Measurements from ENCODE around the gene DAP3. TPM values are rescaled to one million over a fixed set of nuclear protein-coding genes. Genes with fewer than 3 reads are reported as not detected.

The DAP3 gene
- total and polyA plus RNA-seq, 2 of the 13 experiments (the other 11 are each of a cell fraction or from before 2014, with no cell fraction given), result 129 to 133 TPM

- no peaks in the 10 kb centered on the region for H4K20me1 ChIP-seq (ENCODE audit: insufficient read depth, low read length)
- H3K9me3 ChIP-seq (ENCODE audit: low read length), result no peaks in the 10 kb centered on the region
- ChIA-PET POLR2A (no interaction called here), CTCF (ENCODE audit: low intra/inter-chr PET ratio, low total read pairs) (no interaction called here)
- H3K27ac ChIP-seq (ENCODE audit: extremely low read length, insufficient read depth, low read length), result no peak overlapping the region
- intact Hi-C loops (cut with micrococcal nuclease; ENCODE audit: unreplicated experiment) (no loop called here), in situ Hi-C loops (cut with HindIII; ENCODE audit: extremely low pct_ligation_motif_present, low pct_unique_long_range_greater_than_20kb) (no loop called here)
- no peaks in the 10 kb centered on the region for H3K27me3 ChIP-seq (ENCODE audit: control insufficient read depth in 1 of 2, insufficient read depth in 2 of 2, low read length in 2 of 2)
- peaks cover 83% of the 10 kb centered on the region for H3K4me1 ChIP-seq (ENCODE audit: insufficient read depth, low read length)
- no peak overlapping the region for H3K9ac ChIP-seq (ENCODE audit: insufficient read depth, low read depth, low read length)
- H2AFZ ChIP-seq (ENCODE audit: low read length), result no peak overlapping the region
- no TSS peak for BruUV-seq (replicated peaks)
- TF ChIP-seq HDAC6 (IDR thresholded peaks at IDR 0.05; ENCODE audit: low read depth, low read length) (no peak), ZNF44 (CRISPR knock-in tag; IDR thresholded peaks at IDR 0.05) (no peak), SP2 (CRISPR knock-in tag; IDR thresholded peaks at IDR 0.05) (no peak), FOXK2 (IDR thresholded peaks at IDR 0.05) (no peak), TRIM22 (IDR thresholded peaks at IDR 0.05) (no peak), ATF7-NPFF (CRISPR knock-in tag; IDR thresholded peaks at IDR 0.05; ENCODE audit: low read depth) (no peak), TARDBP (CRISPR knock-in tag; IDR thresholded peaks at IDR 0.05) (no peak), ZNF652 (CRISPR knock-in tag; IDR thresholded peaks at IDR 0.05; ENCODE audit: borderline replicate concordance, low read depth) (no peak), ATAD3A (CRISPR knock-in tag; IDR thresholded peaks at IDR 0.05) (no peak)
- ATAC-seq (no peak), DNase-seq (ENCODE audit: low spot score) (no peak), FAIRE-seq (no peak)
- no peak overlapping the region for H3K4me3 ChIP-seq (replicated peaks in 1 of 3; ENCODE audit: insufficient read depth in 1 of 3, low read depth in 2 of 3, low read length in 3 of 3)
- H3K4me2 ChIP-seq (ENCODE audit: low read depth, low read length), result no peak overlapping the region
- peaks cover 84% of the 10 kb centered on the region for H3K79me2 ChIP-seq (ENCODE audit: insufficient read depth, low read length)
- peaks cover 3 to 8% of the 10 kb centered on the region in 2 experiments; a peak in 2 of 5 replicates for H3K36me3 ChIP-seq (replicated peaks in 1 of 2; ENCODE audit: control insufficient read depth in 1 of 2, insufficient read depth in 2 of 2, low read length in 2 of 2)
These were observed 7.6 kb downstream of the DAP3 start for GRCh38 chr1:155696524-155696923.

GRCh38 chr1:155697046-155697445 lies 8.2 kb downstream of the DAP3 start:
- no TSS peak for BruUV-seq (replicated peaks)
- H3K79me2 ChIP-seq (ENCODE audit: insufficient read depth, low read length), result peaks cover 80% of the 10 kb centered on the region
- in situ Hi-C loops (cut with HindIII; ENCODE audit: extremely low pct_ligation_motif_present, low pct_unique_long_range_greater_than_20kb), result no loop called here
- TF ChIP-seq NR1H2 (CRISPR knock-in tag; IDR thresholded peaks at IDR 0.05; ENCODE audit: borderline replicate concordance, low read depth), result no peak
- TF ChIP-seq FOXJ3 (CRISPR knock-in tag; IDR thresholded peaks at IDR 0.05; ENCODE audit: borderline replicate concordance), result no peak
- no peak for TF ChIP-seq MYPOP (CRISPR knock-in tag; IDR thresholded peaks at IDR 0.05)
- no peak for TF ChIP-seq SRSF9 (IDR thresholded peaks at IDR 0.05; ENCODE audit: borderline replicate concordance, insufficient read depth, low read depth, low read length, poor library complexity, severe bottlenecking)
- no peak for TF ChIP-seq IRF9 (CRISPR knock-in tag; IDR thresholded peaks at IDR 0.05; ENCODE audit: borderline replicate concordance)
- TF ChIP-seq ESRRA (CRISPR knock-in tag; IDR thresholded peaks at IDR 0.05; ENCODE audit: low read depth), result no peak
- no peak for TF ChIP-seq ZNF468 (CRISPR knock-in tag; IDR thresholded peaks at IDR 0.05)
- CTCF ChIA-PET (ENCODE audit: low intra/inter-chr PET ratio, low total read pairs), result no interaction called here
- H3K4me2 ChIP-seq (ENCODE audit: low read depth, low read length), result no peak overlapping the region
- intact Hi-C loops (cut with micrococcal nuclease; ENCODE audit: unreplicated experiment), result no loop called here
- peaks cover 2 to 4% of the 10 kb centered on the region in 2 experiments; a peak in 2 of 5 replicates for H3K36me3 ChIP-seq (replicated peaks in 1 of 2; ENCODE audit: control insufficient read depth in 1 of 2, insufficient read depth in 2 of 2, low read length in 2 of 2)
- DNase-seq (ENCODE audit: low spot score) (no peak), ATAC-seq (no peak), FAIRE-seq (no peak)
- no peaks in the 10 kb centered on the region for H3K27me3 ChIP-seq (ENCODE audit: control insufficient read depth in 1 of 2, insufficient read depth in 2 of 2, low read length in 2 of 2)
- H2AFZ ChIP-seq (ENCODE audit: low read length), result no peak overlapping the region
- no peaks in the 10 kb centered on the region for H4K20me1 ChIP-seq (ENCODE audit: insufficient read depth, low read length)
- POLR2A ChIA-PET, result no interaction called here
- H3K27ac ChIP-seq (ENCODE audit: extremely low read length, insufficient read depth, low read length), result no peak overlapping the region
- H3K4me1 ChIP-seq (ENCODE audit: insufficient read depth, low read length), result peaks cover 77% of the 10 kb centered on the region
- no peak overlapping the region for H3K9ac ChIP-seq (ENCODE audit: insufficient read depth, low read depth, low read length)
- H3K9me3 ChIP-seq (ENCODE audit: low read length), result no peaks in the 10 kb centered on the region
- H3K4me3 ChIP-seq (replicated peaks in 1 of 3; ENCODE audit: insufficient read depth in 1 of 3, low read depth in 2 of 3, low read length in 3 of 3), result no peak overlapping the region
- WGBS (ENCODE audit: low lambda C conversion rate), result 96% methylated on average over 10 of the region's 10 CpGs
